Fibroblast of gingiva (primary cell): Measurements from ENCODE around the gene BAIAP2.
A peak's percentile ranks its signal among the peaks of the same experiment; 100 is the strongest.
"Not testable (repeated sequence)": the region's sequence is repeated elsewhere in the genome, so short reads cannot be mapped to it uniquely, and the experiment has no call there.

ENCODE experiments used
- DNase-seq: peaks from one replicate; pipeline ENCODE4 v3.0.0-alpha.2; 2011; ENCODE audit warnings: low read depth

BAIAP2 gene

GRCh38 chr17:81021531-81022343 lies 13.2 kb upstream of the BAIAP2 start:
- no peak for DNase-seq

- DNase-seq = no peak
Observed at GRCh38 chr17:81022344-81022676, 12.6 kb upstream of the BAIAP2 start.

GRCh38 chr17:81025065-81025740 lies 9.7 kb upstream of the BAIAP2 start:
- DNase-seq = peak; percentile 44

- DNase-seq = peak; percentile 52
Observed at GRCh38 chr17:81025741-81026129, 9.2 kb upstream of the BAIAP2 start.

- no peak for DNase-seq
Observed at GRCh38 chr17:81026266-81027036, 8.5 kb upstream of the BAIAP2 start.

GRCh38 chr17:81027038-81027437 lies 7.9 kb upstream of the BAIAP2 start:
- no peak for DNase-seq

GRCh38 chr17:81027591-81028505 lies 7.1 kb upstream of the BAIAP2 start:
- DNase-seq = no peak

- no peak for DNase-seq
Observed at GRCh38 chr17:81028506-81028858, 6.5 kb upstream of the BAIAP2 start.

GRCh38 chr17:81029859-81030258 lies 5.1 kb upstream of the BAIAP2 start:
- DNase-seq = no peak

GRCh38 chr17:81030312-81030711 lies 4.6 kb upstream of the BAIAP2 start:
- DNase-seq = not testable (repeated sequence)

- no peak for DNase-seq
Observed at GRCh38 chr17:81030741-81031565, 4.0 kb upstream of the BAIAP2 start.

GRCh38 chr17:81031566-81032550 lies 3.1 kb upstream of the BAIAP2 start:
- no peak for DNase-seq

GRCh38 chr17:81032641-81033480 lies 2.1 kb upstream of the BAIAP2 start:
- no peak for DNase-seq

- no peak for DNase-seq
Observed at GRCh38 chr17:81033535-81034167, 1.3 kb upstream of the BAIAP2 start.

GRCh38 chr17:81034168-81034777 lies 678 bp upstream of the BAIAP2 start:
- no peak for DNase-seq

- no peak for DNase-seq
Observed at GRCh38 chr17:81035521-81036196, 708 bp downstream of the BAIAP2 start.

GRCh38 chr17:81036197-81036941 lies 1.4 kb downstream of the BAIAP2 start:
- no peak for DNase-seq
